NCI-H774 (cell line): ENCODE results near the gene WNT7A.

ENCODE experiments used
- DNase-seq: peaks from one replicate; lab custom pipeline; 2025; lab: John Stamatoyannopoulos, UW

The WNT7A gene

DNA sequence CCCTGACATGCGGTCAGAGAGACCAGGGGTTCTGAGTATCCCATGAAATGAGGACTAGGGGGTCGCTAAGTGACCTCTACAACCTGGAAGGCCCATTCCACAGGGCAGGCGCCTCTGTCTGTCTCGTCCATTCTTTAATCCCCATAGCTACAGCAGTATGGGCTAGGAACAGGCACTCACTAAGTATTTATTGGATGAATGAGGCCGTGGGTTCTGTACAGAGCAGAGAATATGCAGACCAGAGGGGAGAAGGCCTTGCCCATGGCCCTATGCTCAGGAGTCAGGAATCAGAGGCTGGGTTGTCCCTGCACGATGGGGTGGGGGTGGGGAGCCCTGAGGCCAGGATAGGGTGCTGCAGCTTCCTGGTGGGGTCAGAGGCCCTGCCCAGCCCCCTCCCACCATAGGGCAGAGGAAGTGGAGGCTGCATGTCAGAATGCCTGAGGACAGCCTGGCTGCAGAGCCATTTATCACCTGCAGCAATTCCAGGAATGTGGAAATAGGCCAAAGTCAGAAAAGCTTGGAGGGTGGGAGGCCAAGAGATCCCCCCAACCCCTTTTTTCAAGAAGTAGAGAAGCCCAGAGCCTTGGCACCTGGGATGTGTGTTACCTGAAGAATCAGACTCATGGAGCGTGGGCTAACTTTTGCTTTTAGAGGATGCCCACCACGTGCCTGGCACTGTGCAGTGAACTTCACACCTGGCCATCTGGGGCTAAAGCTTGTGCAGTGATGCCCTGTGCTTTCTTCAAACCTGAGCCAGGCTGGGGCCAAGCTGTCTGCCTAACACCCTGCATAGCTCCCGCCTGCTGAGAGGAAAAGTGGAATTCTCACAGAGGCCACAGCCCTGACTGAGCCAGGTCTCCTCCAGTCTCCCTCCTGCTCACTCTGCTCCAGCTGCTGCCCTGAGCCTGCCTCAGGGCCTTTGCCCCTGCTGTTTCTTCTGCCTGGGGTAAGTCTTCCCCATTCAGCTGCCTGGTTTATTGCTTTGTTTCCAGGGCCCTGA is 109.4 kb downstream of the WNT7A start:
- DNase-seq: no peak

DNA sequence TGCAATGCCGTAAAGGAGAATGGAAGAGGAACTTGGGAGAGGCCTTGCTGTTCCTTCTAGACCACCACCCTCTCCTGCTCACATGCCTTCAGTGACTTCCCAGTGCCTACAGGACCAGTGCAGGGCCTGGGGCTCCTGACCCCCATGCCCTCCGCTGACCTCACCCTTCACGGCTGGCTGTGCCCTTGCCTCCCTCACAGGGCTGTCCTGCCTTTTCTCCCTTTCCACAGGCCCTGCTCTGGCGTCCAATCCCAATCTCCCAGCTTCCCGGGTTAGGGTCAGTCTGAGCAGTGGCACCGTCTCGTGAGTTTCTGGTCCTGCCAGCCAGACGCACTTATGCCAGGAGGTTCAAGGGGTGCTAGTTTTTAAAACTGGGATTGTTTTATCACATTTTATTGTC is 110.4 kb downstream of the WNT7A start:
- no peak for DNase-seq

DNA sequence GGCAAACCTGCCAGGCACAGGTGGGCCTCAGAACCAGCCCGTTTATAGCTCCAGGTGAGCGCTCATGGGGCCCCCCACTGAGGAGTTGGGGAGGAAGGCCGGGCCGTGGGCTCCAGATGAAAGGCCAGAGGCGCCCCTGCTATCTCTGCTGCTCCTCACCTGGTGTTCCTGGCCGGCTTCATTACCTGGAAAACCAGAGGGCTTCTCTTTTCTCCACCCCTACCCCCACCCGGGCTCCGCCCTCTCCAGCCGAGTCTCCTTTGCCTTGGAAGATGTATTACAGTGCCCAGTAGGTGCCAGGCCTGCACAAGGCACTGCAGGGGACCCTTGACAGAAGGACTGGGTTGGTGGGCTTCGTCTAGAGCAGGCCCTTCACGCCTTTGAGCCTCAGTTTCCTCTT is 111.4 kb downstream of the WNT7A start:
- no peak for DNase-seq

DNA sequence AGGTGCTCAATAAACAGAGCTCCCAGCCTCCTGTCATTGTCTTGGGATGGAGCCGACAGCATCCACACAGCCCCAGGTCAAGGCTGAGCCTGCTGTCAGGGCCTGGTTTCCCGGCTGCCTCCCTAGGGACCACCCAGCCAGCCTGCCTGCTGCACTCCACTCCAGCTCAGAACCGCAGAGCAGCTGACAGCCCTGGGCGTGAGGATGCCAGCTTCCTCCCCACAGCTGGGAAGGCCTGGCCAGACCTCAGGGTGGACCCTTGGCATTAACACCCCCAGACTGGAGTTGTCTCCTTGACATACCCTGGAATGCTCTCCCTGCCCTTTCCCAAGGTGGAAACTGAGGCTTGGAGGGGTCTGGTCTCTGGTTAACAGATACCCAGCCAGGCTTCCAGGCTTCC is 112.0 kb downstream of the WNT7A start:
- no peak for DNase-seq

DNA sequence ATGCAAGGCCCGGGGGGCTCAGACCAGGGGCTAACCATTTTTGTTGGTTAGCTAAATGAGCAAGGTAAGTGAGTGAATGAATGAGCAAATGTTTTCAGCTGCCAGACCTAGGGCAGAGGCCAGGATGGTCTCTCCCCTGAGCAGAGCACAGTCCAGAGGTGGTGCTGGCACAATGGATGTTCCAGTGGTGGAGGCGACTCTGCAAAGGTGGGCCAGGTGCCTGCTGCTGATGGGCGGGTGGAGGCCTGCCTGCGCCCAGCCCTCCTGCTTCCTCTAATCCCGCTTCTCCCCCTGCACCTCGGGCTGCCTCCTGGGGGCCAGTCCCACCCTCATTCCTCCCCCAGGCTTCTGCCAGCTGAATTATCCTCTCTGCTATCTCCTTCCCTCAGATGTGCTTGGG is 112.8 kb downstream of the WNT7A start:
- no peak for DNase-seq
